IMR-90 (cell line): Measurements from ENCODE around the gene RCL1. TPM values are rescaled to one million over a fixed set of nuclear protein-coding genes. Genes with fewer than 3 reads are reported as not detected.

Experiments
- ATAC-seq: fragments of 200-7000 bp; cut with Tn5 transposase; 2 replicates; pipeline ENCODE4 v1.9.1; 2020; ENCODE audit warnings: low read depth, mild to moderate bottlenecking, moderate library complexity
- BruUV-seq: library from RNA; stranded (reverse); fragments of 400-500 nt; replicated peaks from 2 replicates; lab custom pipeline; 2021; lab: Mats Ljungman, UMichigan
- CTCF ChIA-PET: fragments of 300-600 bp; formaldehyde crosslinking; extraction: SDS; loops from one replicate; lab custom pipeline; 2021; ENCODE audit warnings: antibody characterized with exemption; lab: Yijun Ruan, JAX
- POLR2A ChIA-PET: fragments of 300-600 bp; sonication (Branson Sonifier 250); formaldehyde crosslinking; loops from one replicate; lab custom pipeline; 2022; ENCODE audit warnings: antibody characterized with exemption; ENCODE audit not compliant: unreplicated experiment; lab: Charles Lee
- DNase-seq: peaks from one replicate; pipeline ENCODE4 v3.0.0; 2013
- H2AFZ ChIP-seq: replicated peaks from 2 replicates; pipeline ENCODE3; 2013; ENCODE audit warnings: low read length, mild to moderate bottlenecking; ENCODE audit not compliant: poor library complexity
- H2AK5ac ChIP-seq: 2 replicates; pipeline ENCODE4 v1.6.1; 2013; ENCODE audit warnings: low read depth, low read length, inconsistent platforms
- H2AK9ac ChIP-seq: replicated peaks from 2 replicates; pipeline ENCODE3; 2013; ENCODE audit warnings: mild to moderate bottlenecking, low read depth, low read length, moderate library complexity; ENCODE audit not compliant: poor library complexity
- H2BK120ac ChIP-seq: 2 replicates; pipeline ENCODE4 v1.6.1; 2013; ENCODE audit warnings: low read depth, low read length, inconsistent platforms
- H2BK15ac ChIP-seq: 3 replicates; pipeline ENCODE4 v1.6.1; 2013; ENCODE audit warnings: low read depth, low read length, inconsistent platforms
- H2BK20ac ChIP-seq: 2 replicates; pipeline ENCODE4 v1.6.1; 2013; ENCODE audit warnings: low read depth, mild to moderate bottlenecking, inconsistent platforms, low read length, moderate library complexity
- H2BK5ac ChIP-seq: 2 replicates; pipeline ENCODE4 v1.6.1; 2013; ENCODE audit warnings: mild to moderate bottlenecking, low read depth, low read length, inconsistent platforms; ENCODE audit not compliant: poor library complexity, severe bottlenecking
- H3K14ac ChIP-seq: replicated peaks from 2 replicates; pipeline ENCODE4 v1.6.1; 2013; ENCODE audit warnings: low read depth, low read length, inconsistent platforms
- H3K18ac ChIP-seq: 2 replicates; pipeline ENCODE4 v1.6.1; 2013; ENCODE audit warnings: low read depth, low read length, control low read depth
- H3K23ac ChIP-seq: 2 replicates; pipeline ENCODE4 v1.6.1; 2013; ENCODE audit warnings: low read depth, low read length, inconsistent platforms
- H3K27ac ChIP-seq: 2 replicates; pipeline ENCODE4 v1.5.1; 2013; ENCODE audit warnings: mild to moderate bottlenecking, control low read depth, low read length; ENCODE audit not compliant: insufficient read depth
- H3K27me3 ChIP-seq: 2 replicates; pipeline ENCODE4 v1.6.1; 2013; ENCODE audit warnings: low read length; ENCODE audit not compliant: control insufficient read depth, insufficient read depth
- H3K36me3 ChIP-seq: 2 replicates; pipeline ENCODE4 v1.6.1; 2013; ENCODE audit warnings: low read length, mixed read lengths; ENCODE audit not compliant: control insufficient read depth, insufficient read depth
- H3K4ac ChIP-seq: 2 replicates; pipeline ENCODE4 v1.6.1; 2013; ENCODE audit warnings: low read depth, low read length, inconsistent platforms
- H3K4me1 ChIP-seq: 2 replicates; pipeline ENCODE4 v1.6.1; 2013; ENCODE audit warnings: low read length, mixed read lengths; ENCODE audit not compliant: control insufficient read depth, insufficient read depth
- H3K4me2 ChIP-seq: 2 replicates; pipeline ENCODE4 v1.6.1; 2013; ENCODE audit warnings: low read depth, mild to moderate bottlenecking, control low read depth, low read length, moderate library complexity
- H3K4me3 ChIP-seq: 2 replicates; pipeline ENCODE4 v1.5.1; 2013; ENCODE audit warnings: low read depth, mild to moderate bottlenecking, control low read depth, low read length, moderate library complexity; ENCODE audit not compliant: insufficient read depth
- H3K56ac ChIP-seq: 2 replicates; pipeline ENCODE4 v1.6.1; 2013; ENCODE audit warnings: low read length, inconsistent platforms; ENCODE audit not compliant: insufficient read depth; ENCODE audit errors: extremely low read depth
- H3K79me1 ChIP-seq, 2 experiments: 2 replicates each; pipeline ENCODE4 v1.6.1; 2013; ENCODE audit warnings: low read length in 2 of 2, inconsistent platforms in 1 of 2, low read depth in 1 of 2
- H3K9ac ChIP-seq: 2 replicates; pipeline ENCODE4 v1.6.1; 2013; ENCODE audit warnings: low read depth, low read length, control low read depth
- H3K9me1 ChIP-seq: 2 replicates; pipeline ENCODE4 v1.6.1; 2013; ENCODE audit warnings: low read length, inconsistent platforms; ENCODE audit not compliant: insufficient read depth
- H3K9me3 ChIP-seq: 2 replicates; pipeline ENCODE4 v1.6.1; 2013; ENCODE audit warnings: low read length; ENCODE audit not compliant: control insufficient read depth, insufficient read depth
- H4K20me1 ChIP-seq: 2 replicates; pipeline ENCODE4 v1.6.1; 2013; ENCODE audit warnings: low read length, inconsistent platforms; ENCODE audit not compliant: insufficient read depth
- H4K5ac ChIP-seq: 2 replicates; pipeline ENCODE4 v1.6.1; 2013; ENCODE audit warnings: mild to moderate bottlenecking, low read depth, low read length, control low read depth
- H4K8ac ChIP-seq, 2 experiments: 2 replicates each; pipeline ENCODE4 v1.6.1; 2013; ENCODE audit warnings: low read depth in 2 of 2, low read length in 2 of 2, control low read depth in 1 of 2, inconsistent platforms in 1 of 2
- H4K91ac ChIP-seq: 2 replicates; pipeline ENCODE4 v1.6.1; 2013; ENCODE audit warnings: low read depth, low read length, inconsistent platforms; ENCODE audit not compliant: insufficient read depth
- CTCF ChIP-seq: conservative IDR thresholded peaks from 2 replicates; pipeline ENCODE4 v1.5.1; 2012; ENCODE audit warnings: mild to moderate bottlenecking, low read depth, low read length, improper control_type of control experiment
- RAD21 ChIP-seq: IDR thresholded peaks from 2 replicates; pipeline ENCODE4 v1.6.1; 2012; ENCODE audit warnings: low read length, improper control_type of control experiment
- RCOR1 ChIP-seq: IDR thresholded peaks from 2 replicates; pipeline ENCODE4 v1.6.1; 2012; ENCODE audit warnings: mild to moderate bottlenecking, low read length, improper control_type of control experiment; ENCODE audit not compliant: insufficient replicate concordance
- WGBS, 2 experiments: methylation state at CpG; one replicate each; pipeline versions ENCODE4 v1.1.5 to v1.1.7; 2013; ENCODE audit warnings: missing lambda C conversion rate in 2 of 2; ENCODE audit not compliant: insufficient read length in 1 of 2; ENCODE audit errors: extremely low coverage in 2 of 2; 5-methylcytosine and 5-hydroxymethylcytosine counted together
- dilution Hi-C: fragments of 300-500 bp; cut with HindIII; formaldehyde crosslinking; loops from one replicate; pipeline ENCODE4 v1.14.3; 2018; ENCODE audit warnings: low sequenced_read_pairs; ENCODE audit not compliant: unreplicated experiment
- in situ Hi-C: fragments of 300-500 bp; cut with MboI; formaldehyde crosslinking; loops from 3 replicates; pipeline ENCODE4 v1.14.3; 2019; ENCODE audit warnings: low sequenced_read_pairs, inconsistent platforms, mixed read lengths
- intact Hi-C: fragments of 100-400 bp; cut with micrococcal nuclease; formaldehyde crosslinking; loops from 2 replicates; pipeline ENCODE4 v1.10.0; 2022
- polyA plus RNA-seq, 3 experiments: library from polyadenylated mRNA; depleted of rRNA; stranded (reverse); fragments of >200 nt; gene quantifications; 2 replicates each; pipeline ENCODE4 v1.2.3, GENCODE V29; 2012; ENCODE audit warnings: low replicate concordance in 1 of 3
- total RNA-seq: library from RNA; depleted of rRNA; stranded (reverse); fragments of >200 nt; gene quantifications from 2 replicates; pipeline ENCODE4 v1.2.3, GENCODE V29; 2012

Gene RCL1
- total and polyA plus RNA-seq, 2 of the 4 experiments (the other 2 are of a cell fraction), result 12.3 to 13.8 TPM

GRCh38 chr9:4769321-4770080, 23.2 kb upstream of the RCL1 start:
- no peaks in the 10 kb centered on the region for H3K36me3 ChIP-seq
- no peak overlapping the region for H2AK5ac ChIP-seq
- H2AK9ac ChIP-seq, result peak overlapping the region; percentile 48
- intact Hi-C loops, result no loop called here
- 80% methylated on average over 1 of the region's 7 CpGs; no CpG with 5 or more reads in 1 of the 2 experiments for WGBS, 2 experiments
- no peaks in the 10 kb centered on the region for H3K9me1 ChIP-seq
- H3K4ac ChIP-seq, result no peak overlapping the region
- H2BK15ac ChIP-seq, result no peak overlapping the region
- ChIA-PET POLR2A (no interaction called here), CTCF (no interaction called here)
- H3K4me1 ChIP-seq, result no peaks in the 10 kb centered on the region
- H3K27me3 ChIP-seq, result no peaks in the 10 kb centered on the region
- no peak overlapping the region for H3K18ac ChIP-seq
- DNase-seq (peak; percentile 53), ATAC-seq (peak; percentile 48)
- H2AFZ ChIP-seq, result peak overlapping the region; percentile 37
- no peak overlapping the region for H3K4me3 ChIP-seq
- H3K4me2 ChIP-seq, result no peak overlapping the region
- H3K9me3 ChIP-seq, result no peaks in the 10 kb centered on the region
- no peaks in the 10 kb centered on the region for H3K79me1 ChIP-seq
- H2BK5ac ChIP-seq, result no peak overlapping the region
- no peak overlapping the region for H3K9ac ChIP-seq
- H2BK120ac ChIP-seq, result no peak overlapping the region
- in situ Hi-C loops, result loop anchor here (10.0 to 25.0 kb wide), 3 partner anchors 155 to 668 kb away; partner anchors contain the start of genes INSL6 and PLGRKT
- H4K5ac ChIP-seq, result no peak overlapping the region
- TF ChIP-seq RCOR1 (no peak), CTCF (no peak), RAD21 (no peak)
- no peak overlapping the region for H2BK20ac ChIP-seq
- H3K27ac ChIP-seq, result no peak overlapping the region
- H3K56ac ChIP-seq, result no peak overlapping the region
- dilution Hi-C loops, result no loop called here
- no peak overlapping the region for H3K14ac ChIP-seq
- H3K23ac ChIP-seq, result no peak overlapping the region
- H4K8ac ChIP-seq, result peak overlapping the region in 1 of 2 experiments; percentile 2; a peak in 2 of 4 replicates
- no peaks in the 10 kb centered on the region for H4K20me1 ChIP-seq
- no peak overlapping the region for H4K91ac ChIP-seq
- BruUV-seq, result no TSS peak
